HCT116 (cell line): ENCODE data around the gene ZNF438. TPM values are rescaled to one million over a fixed set of nuclear protein-coding genes. Genes with fewer than 3 reads are reported as not detected.

Source experiments
- ATAC-seq: fragments of 200-7000 bp; cut with Tn5 transposase; 2 replicates; pipeline ENCODE4 v1.9.1; 2020; ENCODE audit warnings: mild to moderate bottlenecking, moderate library complexity
- BruUV-seq: library from RNA; stranded (reverse); fragments of 400-500 nt; replicated peaks from 2 replicates; lab custom pipeline; 2021; lab: Mats Ljungman, UMichigan
- CTCF ChIA-PET: fragments of 300-600 bp; sonication (Branson Sonifier 250); formaldehyde crosslinking; loops from one replicate; lab custom pipeline; 2021; ENCODE audit warnings: antibody characterized with exemption; lab: Charles Lee
- POLR2A ChIA-PET: fragments of 300-600, 350-600 bp; sonication (Branson Sonifier 250); formaldehyde crosslinking; loops from one replicate; lab custom pipeline; 2021; ENCODE audit warnings: antibody characterized with exemption; lab: Charles Lee
- RAD21 ChIA-PET, 2 experiments: fragments of 300-600 bp; sonication (Branson Sonifier 250); formaldehyde crosslinking; loops; one replicate each; lab custom pipeline; 2023; ENCODE audit warnings: low total read pairs in 2 of 2; ENCODE audit not compliant: uncharacterized antibody in 2 of 2, unreplicated experiment in 2 of 2, low non-redundant PET in 1 of 2; lab: Charles Lee
- DNase-seq: peaks from one replicate; pipeline ENCODE4 v3.0.0-alpha.2; 2010; ENCODE audit warnings: low read depth, low spot score
- H2AFZ ChIP-seq: fragments of 200-600 bp; shearing (Covaris generic), sonication (generic); 2 replicates; pipeline ENCODE4 v1.6.1; 2017; ENCODE audit warnings: low read depth, mixed run types, mixed read lengths, antibody characterized with exemption, low read length; ENCODE audit not compliant: poor library complexity, severe bottlenecking
- H3K27ac ChIP-seq: 2 replicates; pipeline ENCODE4 v1.5.1; 2012; ENCODE audit warnings: low read depth, low read length
- H3K27me3 ChIP-seq: fragments of 200-600 bp; sonication (generic); 2 replicates; pipeline ENCODE4 v1.6.1; 2016; ENCODE audit warnings: mixed run types, low read length, mixed read lengths; ENCODE audit not compliant: insufficient read depth
- H3K36me3 ChIP-seq, 2 experiments: fragments of 200-500 bp in 1 of 2; fragments of 200-600 bp in 1 of 2; sonication (Bioruptor generic) in 1 of 2; sonication (generic) in 1 of 2; 2 replicates each; pipeline versions ENCODE4 v1.5.1 to v1.6.1; 2014 to 2016; ENCODE audit warnings: low read length in 2 of 2, inconsistent platforms in 1 of 2, mixed read lengths in 1 of 2, mixed run types in 1 of 2; ENCODE audit not compliant: insufficient read depth in 2 of 2, control insufficient read depth in 1 of 2
- H3K4me1 ChIP-seq, 2 experiments: fragments of 200-600 bp in 1 of 2; sonication (generic) in 1 of 2; 2 replicates each; pipeline versions ENCODE4 v1.5.1 to v1.6.1; 2012 to 2017; ENCODE audit warnings: low read length in 2 of 2, inconsistent platforms in 1 of 2, mild to moderate bottlenecking in 1 of 2, mixed read lengths in 1 of 2, mixed run types in 1 of 2, moderate library complexity in 1 of 2; ENCODE audit not compliant: insufficient read depth in 2 of 2, control insufficient read depth in 1 of 2
- H3K4me2 ChIP-seq: fragments of 200-600 bp; sonication (generic); 2 replicates; pipeline ENCODE4 v1.6.1; 2017; ENCODE audit warnings: mixed run types, low read length, mixed read lengths
- H3K4me3 ChIP-seq, 2 experiments: fragments of 200-600 bp in 1 of 2; sonication (generic) in 1 of 2; replicated peaks in 1 of 2; 2 replicates each; pipeline ENCODE4 v1.5.1; 2011 to 2016; ENCODE audit warnings: low read length in 2 of 2, control low read depth in 1 of 2, low read depth in 1 of 2, mild to moderate bottlenecking in 1 of 2, mixed read lengths in 1 of 2, mixed run types in 1 of 2
- H3K79me2 ChIP-seq: fragments of 200-600 bp; sonication (generic); 2 replicates; pipeline ENCODE4 v1.6.1; 2017; ENCODE audit warnings: mild to moderate bottlenecking, mixed run types, low read length, moderate library complexity, mixed read lengths; ENCODE audit not compliant: insufficient read depth
- H3K9ac ChIP-seq: fragments of 200-600 bp; sonication (generic); 2 replicates; pipeline ENCODE4 v1.6.1; 2016; ENCODE audit warnings: low read length, mixed read lengths
- H3K9me2 ChIP-seq: fragments of 200-600 bp; sonication (generic), shearing (Covaris generic); 2 replicates; pipeline ENCODE4 v1.6.1; 2017; ENCODE audit warnings: mixed run types, mild to moderate bottlenecking, moderate library complexity; ENCODE audit not compliant: insufficient read depth
- H3K9me3 ChIP-seq, 2 experiments: fragments of 200-500 bp in 1 of 2; fragments of 200-600 bp in 1 of 2; sonication (Bioruptor generic) in 1 of 2; sonication (generic) in 1 of 2; 2 replicates each; pipeline ENCODE4 v1.6.1; 2014 to 2017; ENCODE audit warnings: low read length in 2 of 2, mixed read lengths in 2 of 2, inconsistent platforms in 1 of 2, low read depth in 1 of 2, mild to moderate bottlenecking in 1 of 2, mixed run types in 1 of 2, moderate library complexity in 1 of 2; ENCODE audit not compliant: control insufficient read depth in 1 of 2, insufficient read depth in 1 of 2
- H4K20me1 ChIP-seq: fragments of 200-600 bp; sonication (generic), shearing (Covaris generic); 2 replicates; pipeline ENCODE4 v1.6.1; 2017; ENCODE audit warnings: mixed run types, mild to moderate bottlenecking, moderate library complexity; ENCODE audit not compliant: insufficient read depth
- CEBPB ChIP-seq: IDR thresholded peaks from 2 replicates; pipeline ENCODE4 v1.6.1; 2012; ENCODE audit warnings: low read depth
- ELF1 ChIP-seq: IDR thresholded peaks from 2 replicates; pipeline ENCODE4 v1.6.1; 2012; ENCODE audit warnings: low read depth, borderline replicate concordance
- EZH2 ChIP-seq: fragments of 200-600 bp; sonication (generic); IDR thresholded peaks from 2 replicates; pipeline ENCODE4 v1.6.1; 2017; ENCODE audit warnings: antibody characterized with exemption, mixed run types
- EZH2phosphoT487 ChIP-seq: fragments of 200-600 bp; IDR thresholded peaks from 2 replicates; pipeline ENCODE4 v1.6.1; 2018; ENCODE audit warnings: antibody characterized with exemption, borderline replicate concordance
- JUND ChIP-seq: IDR thresholded peaks from 2 replicates; pipeline ENCODE4 v1.6.1; 2012
- MAX ChIP-seq: IDR thresholded peaks from 2 replicates; pipeline ENCODE4 v1.6.1; 2012
- POLR2AphosphoS5 ChIP-seq: IDR thresholded peaks from 2 replicates; pipeline ENCODE4 v1.6.1; 2011; ENCODE audit warnings: mild to moderate bottlenecking, low read depth, low read length, moderate library complexity
- REST ChIP-seq: IDR thresholded peaks from 2 replicates; pipeline ENCODE4 v1.6.1; 2012; ENCODE audit warnings: low read depth
- SIN3A ChIP-seq: IDR thresholded peaks from 2 replicates; pipeline ENCODE4 v1.6.1; 2012; ENCODE audit warnings: low read depth
- SP1 ChIP-seq: IDR thresholded peaks from 2 replicates; pipeline ENCODE4 v1.6.1; 2012; ENCODE audit warnings: low read depth
- SRF ChIP-seq: IDR thresholded peaks from 2 replicates; pipeline ENCODE4 v1.6.1; 2012; ENCODE audit warnings: low read depth
- TCF7L2 ChIP-seq: IDR thresholded peaks from 2 replicates; pipeline ENCODE4 v1.7.0; 2011; ENCODE audit warnings: borderline replicate concordance, inconsistent platforms; ENCODE audit not compliant: insufficient read depth, insufficient read length; ENCODE audit errors: extremely low read depth
- ZBTB33 ChIP-seq: IDR thresholded peaks from 2 replicates; pipeline ENCODE4 v1.6.1; 2011; ENCODE audit warnings: mild to moderate bottlenecking, low read length, moderate library complexity; ENCODE audit not compliant: insufficient replicate concordance; ENCODE audit errors: extremely low read depth
- ZNF274 ChIP-seq: fragments of 200-500 bp; sonication (Bioruptor generic); IDR thresholded peaks from 2 replicates; pipeline ENCODE4 v1.6.1; 2014; ENCODE audit warnings: mild to moderate bottlenecking, low read depth, low read length, inconsistent platforms
- intact Hi-C: fragments of 100-400 bp; cut with micrococcal nuclease; formaldehyde crosslinking; loops from 2 replicates; pipeline ENCODE4 v1.10.0; 2022
- total RNA-seq: library from RNA; stranded (reverse); gene quantifications from one replicate; pipeline ENCODE4 v1.2.1, GENCODE V29; 2021; ENCODE audit not compliant: unreplicated experiment

Gene ZNF438
- total RNA-seq, 1 experiment from 2014 or later, result 3.3 TPM

GRCh38 chr10:30848396-30849032 lies 183.2 kb downstream of the ZNF438 start:
- no peaks in the 10 kb centered on the region for H3K36me3 ChIP-seq
- H3K9ac ChIP-seq, result no peak overlapping the region
- ChIA-PET CTCF (no interaction called here), RAD21 (no interaction called here), POLR2A (no interaction called here)
- no TSS peak for BruUV-seq
- no peak overlapping the region for H3K27ac ChIP-seq
- ATAC-seq (no peak), DNase-seq (no peak)
- H3K4me2 ChIP-seq, result no peak overlapping the region
- H3K27me3 ChIP-seq, result no peaks in the 10 kb centered on the region
- H3K4me3 ChIP-seq, result no peak overlapping the region
- no peak overlapping the region for H2AFZ ChIP-seq
- TF ChIP-seq POLR2AphosphoS5 (no peak), EZH2phosphoT487 (no peak), CEBPB (no peak), EZH2 (no peak), JUND (no peak), MAX (no peak), SP1 (no peak)
- H3K9me3 ChIP-seq, result no peaks in the 10 kb centered on the region
- intact Hi-C loops, result no loop called here
- no peaks in the 10 kb centered on the region for H3K79me2 ChIP-seq
- no peaks in the 10 kb centered on the region for H3K4me1 ChIP-seq
- no peaks in the 10 kb centered on the region for H3K9me2 ChIP-seq
- H4K20me1 ChIP-seq, result no peaks in the 10 kb centered on the region

- Histone ChIP-seq H3K9me3 (no peaks in the 10 kb centered on the region), H3K79me2 (no peaks in the 10 kb centered on the region), H3K27ac (no peak overlapping the region), H3K9ac (no peak overlapping the region), H3K4me3 (no peak overlapping the region), H3K4me1 (no peaks in the 10 kb centered on the region), H4K20me1 (no peaks in the 10 kb centered on the region), H3K36me3 (no peaks in the 10 kb centered on the region), H3K4me2 (no peak overlapping the region), H3K9me2 (no peaks in the 10 kb centered on the region), H3K27me3 (no peaks in the 10 kb centered on the region), H2AFZ (no peak overlapping the region)
- ChIA-PET POLR2A (no interaction called here), RAD21 (no interaction called here), CTCF (no interaction called here)
- DNase-seq (no peak), ATAC-seq (no peak)
- intact Hi-C loops, result no loop called here
- BruUV-seq, result no TSS peak
- no peak for TF ChIP-seq ZBTB33
- TF ChIP-seq JUND, result no peak
- no peak for TF ChIP-seq SIN3A
- TF ChIP-seq SRF, result no peak
- no peak for TF ChIP-seq ELF1
- no peak for TF ChIP-seq REST
- TF ChIP-seq ZNF274, result no peak
- no peak for TF ChIP-seq POLR2AphosphoS5
- TF ChIP-seq TCF7L2, result no peak
These were observed 184.0 kb downstream of the ZNF438 start for GRCh38 chr10:30847642-30848041.
